ENCODE results near the gene SEC14L5. TPM values are rescaled to one million over a fixed set of nuclear protein-coding genes. Genes with fewer than 3 reads are reported as not detected.
A peak's percentile ranks its signal among the peaks of the same experiment; 100 is the strongest.

SEC14L5 gene
- total and polyA plus RNA-seq, 2 experiments from 2014 or later: 1.0 to 3.5 TPM

DNA sequence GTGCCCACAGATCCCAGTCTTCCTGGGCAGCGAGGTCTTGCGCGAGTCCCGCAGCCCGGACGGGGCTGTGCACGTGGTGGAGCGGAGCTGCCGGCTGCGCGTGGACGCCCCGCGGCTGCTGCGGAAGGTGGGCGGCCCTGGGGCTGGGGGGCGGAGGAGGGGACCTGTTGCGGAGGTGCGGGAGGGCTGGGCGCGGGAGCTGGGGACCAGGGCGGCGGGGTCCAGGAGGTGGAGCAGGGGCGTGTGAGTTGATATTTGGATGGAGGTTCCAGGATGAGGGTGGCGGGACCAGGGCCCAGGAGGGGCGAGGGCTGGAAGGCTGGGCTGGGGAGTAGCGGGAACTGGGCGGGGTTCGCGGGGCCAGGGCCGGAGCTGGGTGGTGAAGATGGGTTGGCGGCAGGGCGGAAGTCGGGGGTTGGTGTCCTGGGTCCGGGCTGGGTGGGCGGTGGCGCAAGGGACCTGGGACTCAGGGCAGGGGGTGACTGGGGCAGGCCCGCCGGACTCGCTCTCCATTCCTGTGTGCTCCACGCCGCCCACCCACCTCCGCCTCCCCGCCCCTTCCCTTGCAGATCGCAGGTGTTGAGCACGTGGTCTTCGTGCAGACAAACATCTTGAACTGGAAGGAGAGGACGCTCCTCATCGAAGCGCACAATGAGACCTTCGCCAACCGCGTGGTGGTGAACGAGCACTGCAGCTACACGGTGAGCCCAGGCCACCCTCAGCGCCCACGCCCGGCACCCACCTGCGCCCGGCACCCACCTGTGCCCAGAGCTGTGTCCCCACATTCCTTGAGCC is 29.6 kb downstream of the SEC14L5 start:
- Histone ChIP-seq H3K36me3 (replicated peaks; ENCODE audit: insufficient read depth, low read depth) (no peaks in the 10 kb centered on the region), H3K4me2 (peak overlapping the region; percentile 70), H3K4me1 (ENCODE audit: insufficient read depth) (no peaks in the 10 kb centered on the region), H4K20me1 (ENCODE audit: insufficient read depth, poor library complexity, severe bottlenecking) (no peaks in the 10 kb centered on the region), H3K9me2 (replicated peaks; ENCODE audit: insufficient read depth) (no peaks in the 10 kb centered on the region), H3K4me3 (no peak overlapping the region), H3K27ac (no peak overlapping the region), H3K27me3 (peaks cover 38% of the 10 kb centered on the region), H3K79me2 (no peaks in the 10 kb centered on the region), H2AFZ (no peak overlapping the region), H3K9me3 (ENCODE audit: low read depth) (no peaks in the 10 kb centered on the region)
- TF ChIP-seq, protein P1, sequence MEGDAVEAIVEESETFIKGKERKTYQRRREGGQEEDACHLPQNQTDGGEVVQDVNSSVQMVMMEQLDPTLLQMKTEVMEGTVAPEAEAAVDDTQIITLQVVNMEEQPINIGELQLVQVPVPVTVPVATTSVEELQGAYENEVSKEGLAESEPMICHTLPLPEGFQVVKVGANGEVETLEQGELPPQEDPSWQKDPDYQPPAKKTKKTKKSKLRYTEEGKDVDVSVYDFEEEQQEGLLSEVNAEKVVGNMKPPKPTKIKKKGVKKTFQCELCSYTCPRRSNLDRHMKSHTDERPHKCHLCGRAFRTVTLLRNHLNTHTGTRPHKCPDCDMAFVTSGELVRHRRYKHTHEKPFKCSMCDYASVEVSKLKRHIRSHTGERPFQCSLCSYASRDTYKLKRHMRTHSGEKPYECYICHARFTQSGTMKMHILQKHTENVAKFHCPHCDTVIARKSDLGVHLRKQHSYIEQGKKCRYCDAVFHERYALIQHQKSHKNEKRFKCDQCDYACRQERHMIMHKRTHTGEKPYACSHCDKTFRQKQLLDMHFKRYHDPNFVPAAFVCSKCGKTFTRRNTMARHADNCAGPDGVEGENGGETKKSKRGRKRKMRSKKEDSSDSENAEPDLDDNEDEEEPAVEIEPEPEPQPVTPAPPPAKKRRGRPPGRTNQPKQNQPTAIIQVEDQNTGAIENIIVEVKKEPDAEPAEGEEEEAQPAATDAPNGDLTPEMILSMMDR (IDR thresholded peaks at IDR 0.05; ENCODE audit: poor library complexity): no peak
- peak; percentile 31 for TF ChIP-seq EZH2 (IDR thresholded peaks at IDR 0.05; ENCODE audit: borderline replicate concordance)
- WGBS (ENCODE audit: low lambda C conversion rate, missing lambda C conversion rate): 29% methylated on average over 32 of the region's 60 CpGs
- DNase-seq (ENCODE audit: low spot score): no peak

DNA sequence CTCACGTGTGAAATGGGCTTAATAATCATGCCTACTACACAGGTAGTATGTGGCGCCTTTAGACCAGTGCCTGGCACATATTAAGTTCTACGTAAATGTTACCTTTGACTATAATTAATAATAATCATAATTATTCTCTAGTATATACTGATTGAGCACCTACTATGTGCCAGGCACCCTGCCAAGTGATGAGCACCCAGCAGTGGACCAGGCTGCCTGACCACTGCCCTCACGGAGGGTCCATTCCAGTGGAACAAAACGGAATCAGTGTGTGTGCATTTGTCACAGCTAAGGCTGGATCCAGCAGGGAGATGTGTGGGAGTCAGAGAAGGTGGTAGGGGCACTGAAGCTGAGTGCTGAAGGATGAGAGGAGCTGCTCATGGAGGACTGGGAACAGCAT is 30.5 kb downstream of the SEC14L5 start:
- no peaks in the 10 kb centered on the region for H4K20me1 ChIP-seq (ENCODE audit: insufficient read depth, poor library complexity, severe bottlenecking)
- H3K27me3 ChIP-seq: peaks cover 38% of the 10 kb centered on the region
- H3K36me3 ChIP-seq (replicated peaks; ENCODE audit: insufficient read depth, low read depth): no peaks in the 10 kb centered on the region
- DNase-seq (ENCODE audit: low spot score): no peak
- TF ChIP-seq, protein P1 (IDR thresholded peaks at IDR 0.05; ENCODE audit: poor library complexity): no peak
- no peak for TF ChIP-seq EZH2 (IDR thresholded peaks at IDR 0.05; ENCODE audit: borderline replicate concordance)
- no peak for TF ChIP-seq EZH2phosphoT487 (IDR thresholded peaks at IDR 0.05; ENCODE audit: low read depth, severe bottlenecking, unreplicated experiment)
- 94% methylated on average over 5 of the region's 5 CpGs for WGBS (ENCODE audit: low lambda C conversion rate, missing lambda C conversion rate)
- H3K79me2 ChIP-seq: no peaks in the 10 kb centered on the region
- H3K4me1 ChIP-seq (ENCODE audit: insufficient read depth): no peaks in the 10 kb centered on the region
- H3K9me3 ChIP-seq (ENCODE audit: low read depth): no peaks in the 10 kb centered on the region
- no peak overlapping the region for H2AFZ ChIP-seq
- H3K9me2 ChIP-seq (replicated peaks; ENCODE audit: insufficient read depth): no peaks in the 10 kb centered on the region
- H3K4me2 ChIP-seq: no peak overlapping the region
- no peak overlapping the region for H3K4me3 ChIP-seq
- no peak overlapping the region for H3K27ac ChIP-seq

DNA sequence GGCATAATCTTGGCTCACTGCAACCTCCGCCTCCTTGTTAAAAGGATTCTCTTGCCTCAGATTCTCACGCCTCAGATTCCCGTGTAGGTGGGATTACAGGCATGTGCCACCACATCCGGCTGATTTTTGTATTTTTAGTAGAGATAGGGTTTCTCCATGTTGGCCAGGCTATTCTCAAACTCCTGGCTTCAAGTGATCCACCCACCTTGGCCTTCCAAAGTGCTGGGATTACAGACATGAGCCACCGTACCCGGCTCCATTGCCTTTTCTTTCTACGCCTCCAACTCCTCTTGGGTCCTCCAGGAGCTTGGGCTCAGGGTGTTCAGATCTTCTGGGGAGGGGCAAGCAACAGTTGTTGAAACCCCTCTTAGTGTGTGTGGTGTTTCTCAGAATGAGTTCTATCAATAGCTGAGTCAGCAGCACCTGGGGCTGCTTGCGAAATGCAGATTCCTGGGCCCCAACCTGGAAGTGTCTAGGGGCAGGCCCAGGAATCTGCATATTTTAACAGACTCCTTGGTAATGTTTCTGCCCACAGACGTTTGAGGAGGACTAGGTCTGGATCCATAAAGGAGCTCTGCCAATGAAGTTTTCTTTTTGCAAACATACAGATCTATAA is 31.4 kb downstream of the SEC14L5 start:
- no peak for DNase-seq (ENCODE audit: low spot score)
- H2AFZ ChIP-seq: no peak overlapping the region
- H3K36me3 ChIP-seq (replicated peaks; ENCODE audit: insufficient read depth, low read depth): no peaks in the 10 kb centered on the region
- TF ChIP-seq, protein P1 (IDR thresholded peaks at IDR 0.05; ENCODE audit: poor library complexity): no peak
- TF ChIP-seq EZH2phosphoT487 (IDR thresholded peaks at IDR 0.05; ENCODE audit: low read depth, severe bottlenecking, unreplicated experiment) (no peak), EZH2 (IDR thresholded peaks at IDR 0.05; ENCODE audit: borderline replicate concordance) (no peak)
- no peak overlapping the region for H3K27ac ChIP-seq
- no peaks in the 10 kb centered on the region for H3K9me3 ChIP-seq (ENCODE audit: low read depth)
- H3K27me3 ChIP-seq: peaks cover 38% of the 10 kb centered on the region
- 87% methylated on average over 9 of the region's 9 CpGs for WGBS (ENCODE audit: low lambda C conversion rate, missing lambda C conversion rate)
- H3K9me2 ChIP-seq (replicated peaks; ENCODE audit: insufficient read depth): no peaks in the 10 kb centered on the region
- no peaks in the 10 kb centered on the region for H3K79me2 ChIP-seq
- no peaks in the 10 kb centered on the region for H3K4me1 ChIP-seq (ENCODE audit: insufficient read depth)
- no peaks in the 10 kb centered on the region for H4K20me1 ChIP-seq (ENCODE audit: insufficient read depth, poor library complexity, severe bottlenecking)
- H3K4me3 ChIP-seq: no peak overlapping the region
- no peak overlapping the region for H3K4me2 ChIP-seq
